Ascending aorta (tissue), 2 donors: ENCODE results near the gene CCDC33. TPM values are rescaled to one million over a fixed set of nuclear protein-coding genes. Genes with fewer than 3 reads are reported as not detected.

Source experiments
- DNase-seq, 2 donors: peaks; one replicate each; pipeline ENCODE4 v3.0.0-alpha.2; 2019; ENCODE audit warnings: low spot score in 2 of 2
- H3K27ac ChIP-seq, 2 donors: fragments of 200-600 bp; sonication (generic); one replicate each; pipeline ENCODE4 v1.5.1; 2016 to 2017; ENCODE audit warnings: mild to moderate bottlenecking in 1 of 2
- H3K27me3 ChIP-seq: fragments of 200-600 bp; sonication (generic); one replicate; pipeline ENCODE4 v1.5.1; 2017
- H3K36me3 ChIP-seq, 2 donors: fragments of 200-600 bp; sonication (generic); one replicate each; pipeline ENCODE4 v1.5.1; 2016
- H3K4me1 ChIP-seq, 2 donors: fragments of 200-600 bp; sonication (generic); one replicate each; pipeline ENCODE4 v1.5.1; 2016 to 2017; ENCODE audit warnings: mild to moderate bottlenecking in 1 of 2
- H3K4me3 ChIP-seq, 2 donors: fragments of 200-600 bp; sonication (generic); one replicate each; pipeline ENCODE4 v1.5.1; 2016 to 2017; ENCODE audit warnings: mild to moderate bottlenecking in 1 of 2
- H3K9me3 ChIP-seq, 2 donors: fragments of 200-600 bp; sonication (generic); one replicate each; pipeline ENCODE4 v1.5.1; 2016
- intact Hi-C: fragments of 100-400 bp; cut with DNase I; formaldehyde crosslinking; loops from one replicate; pipeline ENCODE4 v1.15.1; 2023
- total RNA-seq: library from RNA; depleted of rRNA; stranded (reverse); fragments of >200 nt; gene quantifications from one replicate; pipeline ENCODE4 v1.1.0, GENCODE V29; 2016
- TF ChIP-seq, protein P1 (sequence below), 3 experiments: fragments of 200-600 bp in 2 of 3; fragments of 450-650 bp in 1 of 3; sonication (generic) in 2 of 3; IDR thresholded peaks; one replicate each; pipeline ENCODE4 v1.5.1; 2016 to 2019; ENCODE audit warnings: antibody characterized with exemption in 3 of 3, mild to moderate bottlenecking in 1 of 3, moderate library complexity in 1 of 3

CCDC33 gene
- total RNA-seq, 1 donor from 2014 or later: not detected

DNA sequence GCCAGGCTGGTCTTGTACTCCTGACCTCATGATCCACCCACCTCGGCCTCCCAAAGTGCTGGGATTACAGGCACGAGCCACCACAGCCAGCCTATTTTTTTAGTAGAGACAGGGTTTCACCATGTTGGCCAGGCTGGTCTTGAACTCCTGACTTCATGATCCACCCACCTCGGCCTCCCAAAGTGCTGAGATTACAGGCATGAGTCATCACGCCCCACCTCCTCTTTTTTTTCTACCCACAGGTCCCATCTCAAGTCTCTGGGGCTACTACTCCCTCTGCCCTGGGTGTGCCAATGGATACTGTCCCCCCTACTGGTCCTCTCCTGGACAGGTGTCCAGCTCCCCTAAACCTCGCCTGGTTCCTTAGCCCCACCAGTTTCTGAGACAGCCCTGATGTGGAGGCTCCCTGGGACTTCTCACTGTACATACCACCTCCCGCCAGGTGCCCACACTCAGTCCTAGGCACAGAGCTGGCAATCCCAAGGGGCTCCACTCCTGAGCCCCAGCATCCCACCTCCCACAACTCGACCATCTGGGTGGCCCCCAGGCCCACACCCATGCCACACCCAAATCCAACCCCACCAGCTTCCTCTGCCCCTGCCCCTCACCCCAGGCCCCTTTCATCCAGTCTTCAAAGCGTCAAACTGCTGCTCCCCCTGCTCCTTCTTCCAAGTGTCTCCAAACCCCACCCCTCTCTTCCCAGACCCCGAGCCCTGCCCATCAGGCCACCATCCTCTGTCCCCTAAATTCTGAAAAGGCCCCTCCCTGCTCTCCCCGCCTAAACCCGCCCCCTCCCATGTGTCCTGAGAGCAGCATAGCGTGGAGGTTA is 144.4 kb downstream of the CCDC33 start:
- Histone ChIP-seq H3K9me3 (no peaks in the 10 kb centered on the region), H3K27ac (no peak overlapping the region), H3K36me3 (no peaks in the 10 kb centered on the region), H3K4me3 (no peak overlapping the region), H3K4me1 (peaks cover 0 to 4% of the 10 kb centered on the region in 2 donors), H3K27me3 (no peaks in the 10 kb centered on the region)
- DNase-seq: no peak
- intact Hi-C loops: no loop called here
- TF ChIP-seq, protein P1, sequence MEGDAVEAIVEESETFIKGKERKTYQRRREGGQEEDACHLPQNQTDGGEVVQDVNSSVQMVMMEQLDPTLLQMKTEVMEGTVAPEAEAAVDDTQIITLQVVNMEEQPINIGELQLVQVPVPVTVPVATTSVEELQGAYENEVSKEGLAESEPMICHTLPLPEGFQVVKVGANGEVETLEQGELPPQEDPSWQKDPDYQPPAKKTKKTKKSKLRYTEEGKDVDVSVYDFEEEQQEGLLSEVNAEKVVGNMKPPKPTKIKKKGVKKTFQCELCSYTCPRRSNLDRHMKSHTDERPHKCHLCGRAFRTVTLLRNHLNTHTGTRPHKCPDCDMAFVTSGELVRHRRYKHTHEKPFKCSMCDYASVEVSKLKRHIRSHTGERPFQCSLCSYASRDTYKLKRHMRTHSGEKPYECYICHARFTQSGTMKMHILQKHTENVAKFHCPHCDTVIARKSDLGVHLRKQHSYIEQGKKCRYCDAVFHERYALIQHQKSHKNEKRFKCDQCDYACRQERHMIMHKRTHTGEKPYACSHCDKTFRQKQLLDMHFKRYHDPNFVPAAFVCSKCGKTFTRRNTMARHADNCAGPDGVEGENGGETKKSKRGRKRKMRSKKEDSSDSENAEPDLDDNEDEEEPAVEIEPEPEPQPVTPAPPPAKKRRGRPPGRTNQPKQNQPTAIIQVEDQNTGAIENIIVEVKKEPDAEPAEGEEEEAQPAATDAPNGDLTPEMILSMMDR (IDR thresholded peaks at IDR 0.05): no peak

DNA sequence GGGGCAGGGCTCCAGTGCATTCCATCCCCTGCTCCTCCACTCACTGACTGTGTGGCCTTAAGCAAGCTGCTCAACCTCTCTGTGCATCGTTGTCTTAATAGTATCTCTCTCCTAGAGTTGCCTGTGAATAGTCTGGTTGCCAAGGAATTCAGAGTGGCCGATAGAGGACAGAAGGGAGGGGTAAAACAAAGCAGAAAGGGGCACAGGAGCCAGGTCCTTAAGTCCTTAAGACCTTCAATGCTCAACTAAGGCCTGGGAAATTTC is 145.0 kb downstream of the CCDC33 start:
- Histone ChIP-seq H3K27me3 (no peaks in the 10 kb centered on the region), H3K4me1 (peaks cover 0 to 5% of the 10 kb centered on the region in 2 donors), H3K27ac (no peak overlapping the region), H3K4me3 (no peak overlapping the region), H3K36me3 (no peaks in the 10 kb centered on the region), H3K9me3 (no peaks in the 10 kb centered on the region)
- intact Hi-C loops: no loop called here
- no peak for DNase-seq
- TF ChIP-seq, protein P1 (IDR thresholded peaks at IDR 0.05): no peak

DNA sequence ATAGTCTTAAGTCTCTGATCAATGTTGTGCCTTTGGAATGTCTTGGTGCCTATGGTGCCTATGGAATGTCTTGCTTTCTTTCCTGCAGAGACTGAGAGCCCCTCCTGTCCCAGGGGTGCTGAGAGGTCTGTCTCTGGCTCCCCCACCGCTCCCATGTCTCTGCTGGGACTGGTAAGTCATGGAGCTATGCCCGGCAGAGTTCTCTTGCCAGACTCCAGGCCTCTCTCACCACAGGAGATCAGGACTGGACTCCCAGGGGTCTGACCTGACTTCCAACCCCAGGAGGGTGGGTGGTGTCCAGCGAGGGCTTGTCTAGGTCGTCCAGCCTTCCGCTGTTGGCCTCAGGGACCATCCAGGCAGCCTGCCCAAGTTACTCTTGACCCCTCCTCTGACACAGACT is 145.4 kb downstream of the CCDC33 start:
- DNase-seq: no peak
- intact Hi-C loops: no loop called here
- TF ChIP-seq, protein P1 (IDR thresholded peaks at IDR 0.05): no peak
- Histone ChIP-seq H3K4me3 (no peak overlapping the region), H3K27me3 (no peaks in the 10 kb centered on the region), H3K9me3 (no peaks in the 10 kb centered on the region), H3K4me1 (peaks cover 0 to 5% of the 10 kb centered on the region in 2 donors), H3K27ac (no peak overlapping the region), H3K36me3 (no peaks in the 10 kb centered on the region)

DNA sequence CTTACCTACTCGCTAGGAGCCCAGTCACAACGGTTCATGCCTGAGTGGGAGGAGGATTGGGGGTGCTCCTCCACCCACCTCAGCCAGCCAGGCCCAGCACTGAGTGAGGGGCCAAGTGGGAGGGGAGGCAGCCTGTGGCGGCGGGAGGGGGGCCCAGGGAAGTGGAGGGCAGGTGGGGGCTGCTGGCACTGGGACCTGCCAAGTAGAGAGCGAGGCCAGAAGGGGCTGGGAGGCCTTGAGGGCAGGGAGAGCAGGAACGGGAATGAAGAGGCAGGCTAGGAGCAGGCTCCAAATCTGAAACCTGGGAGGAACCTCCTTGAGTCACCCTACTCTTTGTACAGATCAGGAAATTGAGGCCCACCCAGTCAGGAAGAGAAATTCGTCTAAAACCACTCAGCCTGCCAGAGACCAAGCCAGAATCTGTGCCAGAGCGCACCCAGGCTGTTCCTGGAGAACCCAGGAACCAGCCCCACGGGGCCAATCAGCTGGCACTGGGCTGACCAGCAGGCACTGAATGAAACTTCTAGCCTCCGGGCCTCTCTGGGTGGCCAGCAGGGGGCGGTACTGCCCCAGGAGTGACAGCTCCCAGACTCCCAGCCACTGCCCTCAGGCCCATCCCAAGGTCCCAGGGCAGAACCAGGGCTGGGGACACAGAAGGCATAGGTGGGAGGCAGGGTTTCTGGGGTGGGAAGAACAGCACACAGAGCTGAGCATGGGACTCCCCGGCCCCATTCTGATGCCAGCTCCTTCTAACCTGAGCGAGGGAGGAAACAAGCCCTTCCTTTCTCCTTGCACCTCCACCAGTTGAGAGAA is 146.1 kb downstream of the CCDC33 start:
- TF ChIP-seq, protein P1 (IDR thresholded peaks at IDR 0.05): peak; percentile 79 to 94 (median 90)
- H3K36me3 ChIP-seq: no peaks in the 10 kb centered on the region
- no peaks in the 10 kb centered on the region for H3K9me3 ChIP-seq
- H3K27ac ChIP-seq: no peak overlapping the region
- no peaks in the 10 kb centered on the region for H3K27me3 ChIP-seq
- H3K4me1 ChIP-seq: peaks cover 0 to 5% of the 10 kb centered on the region in 2 donors
- no peak overlapping the region for H3K4me3 ChIP-seq
- peak; percentile 46 to 88 for DNase-seq
- intact Hi-C loops: loop anchor here (1.0 kb wide), 1 partner anchor 56 kb away; no protein-coding TSS in a partner anchor

DNA sequence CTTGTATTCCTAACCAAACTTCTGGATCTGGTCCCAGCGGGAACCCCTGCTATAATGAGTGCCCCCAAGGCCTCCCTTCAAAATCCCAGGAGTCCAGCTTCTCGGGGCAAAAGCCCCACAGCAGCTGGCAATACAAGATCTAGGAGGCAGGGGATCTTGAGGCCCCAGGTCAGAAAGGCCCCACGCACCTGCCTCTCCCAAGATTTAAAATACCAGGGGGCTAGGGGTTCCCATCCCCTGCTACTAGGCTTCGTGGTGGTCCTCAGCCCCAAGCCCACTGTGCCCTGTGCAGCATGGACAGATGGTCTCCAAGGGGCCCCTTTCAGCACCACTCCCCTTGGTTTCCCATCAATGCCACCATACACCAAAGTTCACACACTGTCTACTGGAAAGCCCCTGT is 147.2 kb downstream of the CCDC33 start:
- no peak overlapping the region for H3K27ac ChIP-seq
- H3K4me1 ChIP-seq: peaks cover 0 to 5% of the 10 kb centered on the region in 2 donors
- intact Hi-C loops: no loop called here

More for the DNA sequence above, 147.2 kb downstream of the CCDC33 start:
- Histone ChIP-seq H3K9me3 (no peaks in the 10 kb centered on the region), H3K36me3 (no peaks in the 10 kb centered on the region), H3K27me3 (no peaks in the 10 kb centered on the region), H3K4me3 (no peak overlapping the region)
- TF ChIP-seq, protein P1 (IDR thresholded peaks at IDR 0.05): no peak
- no peak for DNase-seq
